Stimulated activated CD4-positive, alpha-beta T cell treated with anti-CD3 and anti-CD28 coated beads, TNF-alpha, amount 100 ng/mL, for 24 hours (primary cell): ENCODE results near the gene LRRC75B.

Source experiments
- DNase-seq, 3 experiments: peaks; one replicate each; pipeline ENCODE4 v3.0.0-alpha.2; 2020; ENCODE audit warnings: low read depth in 3 of 3

LRRC75B gene

DNA sequence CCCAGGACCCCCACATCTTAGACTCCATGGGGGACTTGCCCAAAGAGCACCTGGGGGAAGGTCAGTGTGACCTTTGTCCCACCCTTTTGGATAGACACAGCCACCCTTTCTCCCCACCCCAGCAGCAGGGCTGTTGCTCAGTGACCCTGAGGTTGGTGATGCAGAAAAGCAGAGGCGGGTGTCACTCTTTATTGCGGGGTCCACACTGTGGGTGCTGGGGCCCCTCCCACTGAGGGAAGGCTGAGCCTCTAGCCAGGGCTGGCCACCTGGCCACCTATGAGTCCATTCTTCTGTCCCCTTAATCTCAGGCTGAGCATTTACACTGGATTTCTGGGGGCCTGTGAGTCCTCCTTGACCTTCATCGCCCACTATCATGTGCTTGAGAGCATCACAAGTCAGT lies 7.4 kb downstream of the LRRC75B start:
- no peak for DNase-seq

DNA sequence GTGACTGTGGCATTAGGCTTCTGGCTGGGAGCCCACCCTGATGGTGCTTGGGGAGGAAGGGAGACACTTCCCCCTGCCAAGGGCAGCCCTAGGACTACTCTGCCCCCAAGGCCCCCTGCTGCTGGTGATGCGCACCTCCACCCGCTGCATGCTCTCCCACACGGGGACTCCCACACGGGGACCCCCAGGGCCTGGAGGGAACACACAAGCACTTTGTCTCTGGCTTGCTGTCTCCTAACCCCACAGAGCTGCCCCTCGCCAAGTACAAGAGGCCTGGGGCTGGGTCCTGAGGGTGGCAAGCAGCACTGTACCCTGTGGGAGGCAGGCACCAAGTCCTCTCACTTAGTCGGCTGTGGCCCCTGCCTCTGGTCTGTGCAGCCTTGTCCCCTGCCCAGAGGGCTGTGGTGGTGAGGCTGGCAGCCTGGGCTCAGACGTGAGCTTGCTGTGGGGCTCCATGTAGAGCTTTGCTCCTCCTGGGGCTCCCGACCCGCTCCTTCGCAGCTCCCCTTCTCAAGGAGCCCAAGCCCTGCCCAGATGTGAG lies 7.9 kb downstream of the LRRC75B start:
- DNase-seq: no peak

DNA sequence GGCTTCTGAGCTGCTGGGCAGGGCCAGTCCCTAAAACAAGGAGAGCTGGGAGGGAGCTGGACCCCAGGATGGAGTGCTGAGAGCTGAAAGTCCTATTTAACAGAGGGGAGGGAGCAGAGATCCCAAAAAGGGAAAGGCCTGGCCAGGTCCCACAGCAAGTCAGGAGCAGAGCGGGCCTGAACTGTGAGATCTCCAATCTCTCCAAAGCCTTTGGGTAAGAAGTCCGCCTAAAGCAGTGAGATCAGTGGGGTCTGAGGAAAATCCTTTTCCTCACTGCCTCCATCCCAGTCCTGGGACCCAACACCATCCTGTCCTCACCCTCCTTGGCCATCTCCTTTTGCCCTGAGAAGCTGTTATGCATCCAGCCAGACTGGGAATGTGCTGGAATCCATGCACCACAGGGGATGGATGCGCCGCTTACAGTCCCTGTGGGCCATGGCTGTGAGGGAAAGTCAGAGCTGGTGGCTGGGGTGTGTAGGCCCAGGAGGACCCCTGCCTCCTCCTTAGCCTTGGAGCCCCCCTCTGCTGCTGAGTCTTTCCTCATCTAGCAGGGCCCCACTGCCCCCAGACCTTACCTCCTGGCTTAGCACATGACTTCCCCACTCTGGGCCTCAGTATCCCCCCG lies 8.6 kb downstream of the LRRC75B start:
- no peak for DNase-seq

DNA sequence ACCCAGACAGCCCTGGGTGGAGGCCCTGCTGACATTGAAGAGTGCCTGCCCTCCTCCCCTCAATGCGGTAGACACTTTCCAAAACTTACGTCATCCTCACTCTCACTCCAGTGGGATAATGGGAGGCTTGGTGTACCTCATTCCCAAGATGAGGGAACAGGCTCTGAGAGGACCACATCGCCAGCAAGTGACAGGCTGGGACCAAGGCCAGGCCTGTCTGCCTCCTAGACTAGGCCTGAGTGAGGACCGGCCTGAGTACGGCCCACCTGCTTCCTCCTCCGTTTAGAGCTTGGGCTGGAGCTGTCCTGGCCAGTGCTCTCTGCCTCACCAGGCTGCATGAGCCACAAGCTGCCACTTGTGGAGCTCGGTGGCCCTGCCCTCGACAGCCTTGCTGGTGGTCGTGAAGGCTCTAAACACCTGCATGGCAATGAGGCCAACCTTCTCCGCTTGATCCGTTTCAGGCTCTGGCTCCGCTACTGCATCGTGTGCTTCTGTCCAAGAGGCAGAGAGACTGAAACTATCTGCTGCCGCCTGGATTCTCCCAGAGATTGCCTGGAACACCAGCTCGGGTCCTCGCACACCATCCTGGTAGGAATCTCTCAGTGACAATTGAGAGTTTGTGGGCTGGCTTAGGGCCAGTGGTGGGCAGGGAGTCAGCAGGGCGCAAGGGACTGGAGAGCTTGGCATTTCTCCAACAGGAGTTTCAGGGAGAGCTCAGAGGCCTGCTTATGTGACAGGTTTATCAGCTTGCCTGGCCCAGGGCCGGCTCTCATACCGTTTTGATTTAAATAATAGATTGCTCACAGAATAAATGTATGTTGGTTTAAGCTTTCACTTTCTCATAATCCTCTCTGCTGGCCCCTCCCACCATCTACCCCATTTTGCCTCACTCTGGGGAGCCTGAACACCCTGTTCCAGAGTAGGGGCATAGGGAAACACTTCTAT lies 9.4 kb downstream of the LRRC75B start:
- no peak for DNase-seq

- no peak for DNase-seq
Observed at GRCh38 chr22:24582056-24582814, 10.6 kb downstream of the LRRC75B start.

- no peak for DNase-seq
Observed at GRCh38 chr22:24580276-24580675, 12.6 kb downstream of the LRRC75B start.

GRCh38 chr22:24579258-24579601 lies 13.6 kb downstream of the LRRC75B start:
- DNase-seq: no peak

GRCh38 chr22:24578355-24579257 lies 14.3 kb downstream of the LRRC75B start:
- DNase-seq: no peak

DNA sequence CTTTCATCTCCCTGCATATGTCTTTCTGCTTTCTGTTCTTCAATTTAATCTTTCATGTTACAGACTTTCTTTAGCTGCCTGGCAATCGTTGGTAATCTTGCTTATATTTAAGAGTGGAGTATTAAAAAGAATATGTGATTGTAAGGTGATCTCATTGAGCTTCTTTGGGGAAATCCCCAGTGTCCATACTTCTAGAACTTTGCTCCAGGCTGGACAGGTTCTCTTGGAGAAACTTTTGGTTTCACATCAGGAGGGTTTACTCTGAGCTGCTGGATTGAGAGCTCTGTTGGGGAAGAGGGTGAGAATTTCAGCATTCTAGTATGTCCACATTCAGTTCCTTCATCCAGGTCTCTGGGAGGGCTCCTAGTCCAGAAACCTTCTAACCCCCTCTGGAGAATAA lies 16.1 kb downstream of the LRRC75B start:
- DNase-seq: no peak

DNA sequence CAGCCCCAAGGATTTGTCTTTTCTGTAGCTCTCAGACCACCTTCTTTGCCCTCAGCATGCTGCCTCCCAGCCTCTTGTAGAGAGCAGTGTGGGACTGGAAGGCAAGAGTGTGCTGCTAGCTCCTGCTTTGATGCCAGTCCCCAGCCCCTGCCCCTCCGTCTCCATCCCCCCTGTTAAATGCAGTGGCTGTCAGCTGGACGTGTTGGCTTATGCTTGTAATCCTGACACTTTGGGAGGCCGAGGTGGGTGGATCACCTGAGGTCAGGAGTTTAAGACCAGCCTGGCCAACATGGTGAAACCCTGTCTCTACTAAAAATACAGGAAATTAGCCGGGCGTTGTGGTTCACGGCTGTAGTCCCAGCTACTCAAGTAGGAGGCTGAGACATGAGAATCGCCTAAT lies 21.6 kb downstream of the LRRC75B start:
- no peak for DNase-seq

GRCh38 chr22:24567668-24568067 lies 25.2 kb downstream of the LRRC75B start:
- DNase-seq: no peak

GRCh38 chr22:24566899-24567511 lies 25.9 kb downstream of the LRRC75B start:
- no peak for DNase-seq

- DNase-seq: no peak
Observed at GRCh38 chr22:24565077-24565476, 27.8 kb downstream of the LRRC75B start.

GRCh38 chr22:24564376-24565058 lies 28.4 kb downstream of the LRRC75B start:
- no peak for DNase-seq

DNA sequence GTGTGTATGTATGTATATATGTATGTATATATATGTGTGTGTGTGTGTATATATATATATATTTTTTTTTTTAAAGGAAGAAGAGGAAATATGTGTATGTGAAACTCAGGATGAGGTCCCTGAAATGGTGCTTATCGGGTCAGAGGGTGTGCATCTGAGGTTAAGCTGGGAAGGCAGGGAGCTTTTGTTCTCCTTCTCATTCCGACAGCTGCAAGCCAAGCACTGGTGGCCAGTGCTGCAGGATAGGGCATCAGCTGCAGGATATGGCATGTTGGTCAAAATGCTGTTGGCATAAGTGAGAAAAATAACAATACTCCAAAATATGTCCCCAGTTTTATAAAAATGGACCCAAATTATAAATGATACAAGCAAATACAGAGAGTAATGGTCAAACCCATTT lies 29.6 kb downstream of the LRRC75B start:
- DNase-seq: no peak

DNA sequence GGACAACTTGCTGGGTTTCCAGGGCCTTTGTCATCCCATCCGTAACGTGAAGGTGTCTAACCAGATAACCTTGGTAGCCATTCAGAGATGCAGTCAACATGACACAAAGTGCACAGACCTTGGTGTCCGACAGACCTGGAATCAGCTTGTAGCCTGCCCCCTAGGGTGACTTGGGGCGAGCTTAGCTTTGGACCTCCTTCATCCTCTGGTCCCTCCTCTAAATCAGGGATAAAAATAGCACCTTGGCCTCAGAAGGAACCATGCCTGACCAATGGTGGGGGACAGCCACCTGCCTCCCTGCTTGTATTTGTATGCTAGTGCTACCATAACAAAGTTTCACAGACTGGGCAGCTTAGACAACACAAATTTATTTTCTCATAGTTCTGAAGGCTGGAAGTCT lies 33.4 kb downstream of the LRRC75B start:
- DNase-seq: no peak

DNA sequence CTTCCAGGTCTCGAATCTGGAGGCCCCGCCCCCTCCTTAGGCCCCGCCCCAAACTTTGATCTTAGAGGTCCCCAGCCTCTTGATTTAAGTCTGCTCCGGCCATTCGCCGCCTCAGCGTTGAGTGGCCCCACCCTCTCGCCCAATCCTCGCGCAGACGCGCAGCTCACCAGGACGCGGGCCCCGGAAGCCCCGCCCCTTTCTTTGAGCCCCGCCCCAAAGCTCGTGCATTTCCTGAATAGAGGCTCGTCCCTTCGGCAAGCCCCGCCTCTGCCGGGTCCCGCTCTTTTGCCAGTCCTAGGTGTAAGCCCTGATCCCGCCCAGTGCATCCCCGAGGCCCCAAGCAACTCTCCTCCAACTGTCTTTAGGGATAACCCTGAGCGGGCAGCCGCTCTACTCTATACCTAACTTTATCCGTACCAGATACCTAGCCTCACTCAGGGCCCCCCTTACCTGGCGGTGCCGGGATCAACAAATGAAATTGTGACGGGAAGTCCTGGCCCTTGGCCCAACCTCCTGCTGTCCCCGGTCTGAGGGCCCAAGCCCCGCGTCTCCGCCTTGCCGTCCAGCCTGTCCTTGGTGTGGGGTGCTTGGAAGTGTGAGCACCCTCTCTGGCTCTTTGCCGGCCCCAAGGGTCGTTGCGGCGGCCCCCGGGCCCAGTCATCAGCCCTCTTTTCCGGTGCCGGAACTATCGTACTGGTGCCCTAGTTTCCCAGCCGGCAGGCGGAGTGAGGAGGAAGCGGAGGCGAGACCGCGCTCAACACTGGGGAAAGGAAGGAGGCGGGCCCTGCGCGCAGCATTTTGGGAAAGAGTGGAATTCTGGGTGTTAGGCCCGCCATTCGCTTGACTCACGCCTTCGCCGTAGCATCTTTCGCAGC lies 37.5 kb downstream of the LRRC75B start, which contains the start of gene SNRPD3:
SNRPD3 (plus strand) TSS at position 835 of the 875 bp plus-strand sequence. CDS start 1,676 bp downstream, outside the sequence.
- peak; percentile 99 to 100 (median 100) for DNase-seq

GRCh38 chr22:24554313-24555164 lies 38.3 kb downstream of the LRRC75B start, which contains the start of gene GUCD1:
Gene GUCD1 (minus strand): TSS chr22:24555138. CDS start chr22:24554991, 147 bp downstream.
- peak in 2 of 3 experiments; percentile 3 to 18 for DNase-seq
